ENCODE measurements around the gene TANC1.

TANC1 gene

DNA sequence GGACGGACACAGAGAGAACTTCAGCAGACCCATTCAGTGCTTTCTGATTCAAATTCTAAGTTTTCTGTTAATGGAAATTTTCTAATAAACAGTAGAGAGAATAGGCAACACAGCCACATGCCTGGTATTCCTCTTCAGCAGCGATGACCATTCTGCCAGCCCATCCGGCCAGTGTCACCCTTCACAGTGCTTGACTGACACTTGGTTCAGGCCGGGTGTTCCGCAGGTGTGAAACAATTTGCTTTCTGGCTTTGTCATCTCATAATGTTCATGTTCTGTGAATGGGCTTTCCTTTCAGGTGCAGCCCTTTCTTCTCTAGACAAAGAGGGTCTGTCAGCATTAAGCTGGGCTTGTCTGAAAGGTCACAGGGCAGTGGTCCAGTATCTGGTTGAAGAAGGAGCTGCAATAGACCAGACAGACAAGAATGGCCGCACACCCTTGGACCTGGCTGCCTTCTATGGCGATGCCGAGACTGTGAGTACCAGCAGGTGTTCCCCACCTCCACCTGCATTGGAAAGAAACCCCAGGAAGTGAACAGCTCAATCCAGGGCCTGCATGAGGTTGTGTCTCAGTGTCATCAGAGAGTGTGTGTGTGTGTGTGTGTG is 251.1 kb downstream of the TANC1 start:
- TF ChIP-seq, protein P1, sequence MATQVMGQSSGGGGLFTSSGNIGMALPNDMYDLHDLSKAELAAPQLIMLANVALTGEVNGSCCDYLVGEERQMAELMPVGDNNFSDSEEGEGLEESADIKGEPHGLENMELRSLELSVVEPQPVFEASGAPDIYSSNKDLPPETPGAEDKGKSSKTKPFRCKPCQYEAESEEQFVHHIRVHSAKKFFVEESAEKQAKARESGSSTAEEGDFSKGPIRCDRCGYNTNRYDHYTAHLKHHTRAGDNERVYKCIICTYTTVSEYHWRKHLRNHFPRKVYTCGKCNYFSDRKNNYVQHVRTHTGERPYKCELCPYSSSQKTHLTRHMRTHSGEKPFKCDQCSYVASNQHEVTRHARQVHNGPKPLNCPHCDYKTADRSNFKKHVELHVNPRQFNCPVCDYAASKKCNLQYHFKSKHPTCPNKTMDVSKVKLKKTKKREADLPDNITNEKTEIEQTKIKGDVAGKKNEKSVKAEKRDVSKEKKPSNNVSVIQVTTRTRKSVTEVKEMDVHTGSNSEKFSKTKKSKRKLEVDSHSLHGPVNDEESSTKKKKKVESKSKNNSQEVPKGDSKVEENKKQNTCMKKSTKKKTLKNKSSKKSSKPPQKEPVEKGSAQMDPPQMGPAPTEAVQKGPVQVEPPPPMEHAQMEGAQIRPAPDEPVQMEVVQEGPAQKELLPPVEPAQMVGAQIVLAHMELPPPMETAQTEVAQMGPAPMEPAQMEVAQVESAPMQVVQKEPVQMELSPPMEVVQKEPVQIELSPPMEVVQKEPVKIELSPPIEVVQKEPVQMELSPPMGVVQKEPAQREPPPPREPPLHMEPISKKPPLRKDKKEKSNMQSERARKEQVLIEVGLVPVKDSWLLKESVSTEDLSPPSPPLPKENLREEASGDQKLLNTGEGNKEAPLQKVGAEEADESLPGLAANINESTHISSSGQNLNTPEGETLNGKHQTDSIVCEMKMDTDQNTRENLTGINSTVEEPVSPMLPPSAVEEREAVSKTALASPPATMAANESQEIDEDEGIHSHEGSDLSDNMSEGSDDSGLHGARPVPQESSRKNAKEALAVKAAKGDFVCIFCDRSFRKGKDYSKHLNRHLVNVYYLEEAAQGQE (IDR thresholded peaks at IDR 0.05; ENCODE audit: insufficient read depth in 1 of 2, low read depth in 2 of 2, low read length in 2 of 2), result no peak
- no peak for TF ChIP-seq SIN3A (IDR thresholded peaks at IDR 0.05; ENCODE audit: borderline replicate concordance, insufficient read depth, low read length)
- no peak for TF ChIP-seq TAF1 (IDR thresholded peaks at IDR 0.05; ENCODE audit: borderline replicate concordance, insufficient read depth, low read length)
- TF ChIP-seq FOXP2 (optimal IDR thresholded peaks at IDR 0.05; ENCODE audit: borderline replicate concordance, extremely low read depth, extremely low read length, insufficient read depth), result no peak
- no peak for TF ChIP-seq POLR2AphosphoS5 (IDR thresholded peaks at IDR 0.05; ENCODE audit: low read depth, low read length)

DNA sequence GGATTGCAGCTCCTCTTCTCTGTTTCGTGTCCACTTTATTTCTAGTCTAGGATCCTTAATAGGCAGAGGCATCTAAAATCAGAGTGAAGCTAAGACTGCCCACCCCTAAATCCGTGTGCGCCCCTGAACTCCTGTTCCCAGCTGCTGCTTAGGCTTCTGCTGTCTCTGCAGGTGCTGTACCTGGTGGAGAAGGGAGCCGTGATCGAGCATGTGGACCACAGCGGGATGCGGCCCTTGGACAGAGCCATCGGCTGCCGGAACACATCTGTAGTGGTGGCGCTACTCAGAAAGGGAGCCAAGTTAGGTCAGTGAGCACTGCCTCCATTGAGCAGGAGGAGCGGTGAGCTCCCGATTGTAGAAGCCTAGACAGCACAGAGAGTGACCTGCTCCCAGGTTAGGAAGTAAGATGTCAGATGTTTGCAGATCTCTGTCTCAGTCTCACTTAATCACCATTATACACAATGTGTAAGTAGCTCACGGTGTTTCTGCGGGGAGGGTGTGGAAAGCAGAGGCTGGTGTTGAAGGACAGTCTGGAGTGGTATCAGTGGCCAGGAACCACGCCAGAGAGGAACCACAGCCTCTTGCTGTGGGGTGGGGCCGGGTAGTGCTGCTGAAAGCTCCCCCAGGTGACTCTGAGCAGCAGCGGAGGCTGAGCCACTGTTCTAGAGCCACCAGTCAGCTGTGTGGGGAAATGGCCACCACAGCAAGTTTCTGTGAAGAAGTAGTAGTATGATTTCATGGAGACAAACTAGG is 255.8 kb downstream of the TANC1 start:
- TF ChIP-seq, protein P1 (IDR thresholded peaks at IDR 0.05; ENCODE audit: insufficient read depth in 1 of 2, low read depth in 2 of 2, low read length in 2 of 2), result no peak
- TF ChIP-seq POLR2AphosphoS5 (IDR thresholded peaks at IDR 0.05; ENCODE audit: low read depth, low read length), result no peak
- TF ChIP-seq FOXP2 (optimal IDR thresholded peaks at IDR 0.05; ENCODE audit: borderline replicate concordance, extremely low read depth, extremely low read length, insufficient read depth), result no peak
- no peak for TF ChIP-seq SIN3A (IDR thresholded peaks at IDR 0.05; ENCODE audit: borderline replicate concordance, insufficient read depth, low read length)
- TF ChIP-seq TAF1 (IDR thresholded peaks at IDR 0.05; ENCODE audit: borderline replicate concordance, insufficient read depth, low read length), result no peak

DNA sequence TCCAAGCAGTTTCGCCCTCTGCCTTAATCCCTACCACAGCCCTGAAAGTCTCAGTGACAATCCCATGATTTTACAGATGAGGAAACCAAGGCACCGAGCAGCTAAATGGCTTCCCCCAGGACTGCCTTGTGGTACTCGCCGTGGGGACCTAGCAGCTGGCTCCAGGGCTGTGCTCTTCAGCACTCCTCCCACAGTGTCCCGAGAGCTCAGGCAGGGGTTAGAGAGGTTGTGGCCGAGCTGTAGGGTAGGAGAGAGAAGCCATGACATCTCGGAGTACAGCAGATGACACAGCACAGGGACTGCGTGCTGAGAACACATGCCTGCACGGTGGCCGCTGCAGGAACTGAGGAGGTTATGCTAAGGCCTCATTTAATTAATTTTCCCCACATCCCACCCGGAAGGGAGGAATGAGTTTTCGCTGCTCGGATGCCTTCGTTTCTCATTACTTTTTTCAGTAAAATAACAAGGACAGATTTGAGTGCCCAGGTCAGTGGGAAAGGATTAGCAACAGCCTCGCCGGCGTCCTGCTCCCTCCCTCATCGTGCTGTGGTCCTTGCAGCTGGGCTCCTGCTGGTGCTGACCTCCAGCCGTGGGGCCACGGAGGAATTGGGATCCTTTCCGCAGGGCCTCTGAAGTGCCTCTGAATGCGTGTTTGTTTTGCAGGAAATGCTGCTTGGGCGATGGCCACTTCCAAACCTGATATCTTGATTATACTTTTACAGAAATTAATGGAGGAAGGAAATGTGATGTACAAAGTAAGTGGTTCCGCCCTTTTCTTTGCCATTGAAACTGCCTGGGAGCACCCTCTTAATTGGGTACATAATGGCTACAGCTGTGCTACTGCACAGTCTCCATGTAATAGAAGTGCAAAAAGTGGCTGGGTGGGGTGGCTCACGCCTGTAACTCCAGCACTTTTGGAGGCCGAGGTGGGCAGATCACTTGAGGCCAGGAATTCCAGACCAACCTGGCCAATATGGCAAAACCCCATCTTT is 256.9 kb downstream of the TANC1 start:
- TF ChIP-seq, protein P1 (IDR thresholded peaks at IDR 0.05; ENCODE audit: insufficient read depth in 1 of 2, low read depth in 2 of 2, low read length in 2 of 2), result no peak
- TF ChIP-seq FOXP2 (optimal IDR thresholded peaks at IDR 0.05; ENCODE audit: borderline replicate concordance, extremely low read depth, extremely low read length, insufficient read depth) (no peak), POLR2AphosphoS5 (IDR thresholded peaks at IDR 0.05; ENCODE audit: low read depth, low read length) (no peak), TAF1 (IDR thresholded peaks at IDR 0.05; ENCODE audit: borderline replicate concordance, insufficient read depth, low read length) (no peak), SIN3A (IDR thresholded peaks at IDR 0.05; ENCODE audit: borderline replicate concordance, insufficient read depth, low read length) (no peak)

DNA sequence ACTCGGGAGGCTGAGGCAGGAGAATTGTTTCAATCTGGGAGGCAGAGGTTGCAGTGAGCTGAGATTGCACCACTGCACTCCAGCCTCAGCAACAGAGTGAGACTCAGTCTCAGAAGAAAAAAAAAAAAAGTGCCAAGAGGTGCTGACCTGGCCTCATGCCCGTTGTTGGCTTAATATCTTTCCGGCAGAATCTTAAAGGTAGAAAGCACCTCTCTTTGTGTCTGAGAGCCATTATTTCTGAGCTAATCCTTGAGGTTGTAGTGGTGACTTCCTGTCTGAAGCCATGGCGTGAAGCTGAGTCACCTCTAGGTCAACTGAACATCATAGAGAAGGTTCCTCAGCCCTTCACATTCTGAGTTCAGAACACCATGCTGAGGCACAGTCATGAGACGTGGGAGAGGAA is 257.6 kb downstream of the TANC1 start:
- TF ChIP-seq TAF1 (IDR thresholded peaks at IDR 0.05; ENCODE audit: borderline replicate concordance, insufficient read depth, low read length) (no peak), FOXP2 (optimal IDR thresholded peaks at IDR 0.05; ENCODE audit: borderline replicate concordance, extremely low read depth, extremely low read length, insufficient read depth) (no peak), SIN3A (IDR thresholded peaks at IDR 0.05; ENCODE audit: borderline replicate concordance, insufficient read depth, low read length) (no peak), POLR2AphosphoS5 (IDR thresholded peaks at IDR 0.05; ENCODE audit: low read depth, low read length) (no peak)
- TF ChIP-seq, protein P1 (IDR thresholded peaks at IDR 0.05; ENCODE audit: insufficient read depth in 1 of 2, low read depth in 2 of 2, low read length in 2 of 2), result no peak

Measured in PFSK-1 (cell line).